ENCODE measurements around the gene FSTL1. TPM values are rescaled to one million over a fixed set of nuclear protein-coding genes. Genes with fewer than 3 reads are reported as not detected.

FSTL1 gene
- total and polyA plus RNA-seq, 2 of the 8 experiments (the other 6 are each of a cell fraction or from before 2014, with no cell fraction given) = 158 to 516 TPM

- TF ChIP-seq KDM5A (IDR thresholded peaks at IDR 0.05; ENCODE audit: low read length) = no peak
- TF ChIP-seq MAX (IDR thresholded peaks at IDR 0.05) = no peak
Measured at GRCh38 chr3:120473896-120474675, 23.3 kb upstream of the FSTL1 start (continued).
